MCF 10A (cell line): ENCODE measurements around the gene STOML1. TPM values are rescaled to one million over a fixed set of nuclear protein-coding genes. Genes with fewer than 3 reads are reported as not detected.

Experiments
- BruUV-seq: library from RNA; stranded (reverse); fragments of 400-500 nt; replicated peaks from 2 replicates; lab custom pipeline; 2021; lab: Mats Ljungman, UMichigan
- CTCF ChIA-PET: fragments of 300-600 bp; sonication (Branson Sonifier 250); formaldehyde crosslinking; extraction: SDS; loops from one replicate; lab custom pipeline; 2021; ENCODE audit warnings: antibody characterized with exemption, inconsistent platforms; lab: Yijun Ruan, JAX
- POLR2A ChIA-PET: fragments of 300-600, 350-650 bp; sonication (Branson Sonifier 250); formaldehyde crosslinking; extraction: SDS; loops from one replicate; lab custom pipeline; 2020; ENCODE audit warnings: antibody characterized with exemption, inconsistent platforms; lab: Yijun Ruan, JAX
- DNase-seq: peaks from one replicate; pipeline ENCODE4 v3.0.0-alpha.2; 2018; ENCODE audit not compliant: unreplicated experiment
- H3K27ac Mint-ChIP-seq: one replicate; pipeline ENCODE4 v1.8.0; 2022; ENCODE audit warnings: mild to moderate bottlenecking, low read depth, mixed read lengths; ENCODE audit not compliant: unreplicated experiment
- H3K27me3 Mint-ChIP-seq: one replicate; pipeline ENCODE4 v1.8.0; 2022; ENCODE audit warnings: mixed read lengths; ENCODE audit not compliant: insufficient read depth, unreplicated experiment
- H3K36me3 Mint-ChIP-seq: one replicate; pipeline ENCODE4 v1.8.0; 2022; ENCODE audit warnings: mild to moderate bottlenecking, moderate library complexity, mixed read lengths; ENCODE audit not compliant: insufficient read depth, unreplicated experiment
- H3K4me1 Mint-ChIP-seq: one replicate; pipeline ENCODE4 v1.8.0; 2022; ENCODE audit warnings: mixed read lengths; ENCODE audit not compliant: insufficient read depth, unreplicated experiment
- H3K4me3 Mint-ChIP-seq: one replicate; pipeline ENCODE4 v1.8.0; 2022; ENCODE audit warnings: mild to moderate bottlenecking, moderate library complexity, mixed read lengths; ENCODE audit not compliant: unreplicated experiment
- H3K9me3 Mint-ChIP-seq: one replicate; pipeline ENCODE4 v1.8.0; 2022; ENCODE audit warnings: mixed read lengths; ENCODE audit not compliant: unreplicated experiment
- intact Hi-C: fragments of 100-400 bp; cut with micrococcal nuclease; formaldehyde crosslinking; loops from 2 replicates; pipeline ENCODE4 v1.14.1; 2022
- total RNA-seq: library from RNA; stranded (reverse); gene quantifications from 2 replicates; pipeline ENCODE4 v1.2.3, GENCODE V29; 2022
- TF ChIP-seq, protein P1 (sequence below): fragments of 200-600 bp; IDR thresholded peaks from one replicate; pipeline ENCODE4 v1.8.0; 2022; ENCODE audit warnings: antibody characterized with exemption, mild to moderate bottlenecking; ENCODE audit not compliant: unreplicated experiment

STOML1 gene
- total RNA-seq, 1 experiment from 2014 or later: 17.6 TPM

DNA sequence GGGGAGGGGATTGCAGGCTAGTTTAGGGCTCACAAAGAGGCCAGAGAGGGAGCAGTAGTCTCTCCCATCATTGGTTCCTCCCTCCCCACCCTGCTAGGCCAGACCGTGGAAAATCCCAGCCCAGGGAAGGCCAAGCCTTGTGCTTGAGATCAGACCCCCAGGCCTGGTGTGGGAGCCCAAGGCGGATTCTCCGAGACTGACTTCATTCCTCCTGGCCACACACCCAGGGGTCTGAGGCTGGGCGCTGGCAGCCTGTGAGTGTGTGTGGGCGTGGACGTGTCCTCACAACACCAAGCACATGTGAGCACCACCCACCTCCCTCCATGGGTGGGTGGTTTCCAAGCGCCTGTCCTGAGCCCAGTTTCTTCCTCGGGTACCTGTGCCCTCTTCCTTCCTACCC, 61.7 kb downstream of the STOML1 start:
- BruUV-seq: no TSS peak
- peaks cover 9% of the 10 kb centered on the region for H3K4me1 Mint-ChIP-seq
- H3K9me3 Mint-ChIP-seq: no peaks in the 10 kb centered on the region
- TF ChIP-seq, protein P1, sequence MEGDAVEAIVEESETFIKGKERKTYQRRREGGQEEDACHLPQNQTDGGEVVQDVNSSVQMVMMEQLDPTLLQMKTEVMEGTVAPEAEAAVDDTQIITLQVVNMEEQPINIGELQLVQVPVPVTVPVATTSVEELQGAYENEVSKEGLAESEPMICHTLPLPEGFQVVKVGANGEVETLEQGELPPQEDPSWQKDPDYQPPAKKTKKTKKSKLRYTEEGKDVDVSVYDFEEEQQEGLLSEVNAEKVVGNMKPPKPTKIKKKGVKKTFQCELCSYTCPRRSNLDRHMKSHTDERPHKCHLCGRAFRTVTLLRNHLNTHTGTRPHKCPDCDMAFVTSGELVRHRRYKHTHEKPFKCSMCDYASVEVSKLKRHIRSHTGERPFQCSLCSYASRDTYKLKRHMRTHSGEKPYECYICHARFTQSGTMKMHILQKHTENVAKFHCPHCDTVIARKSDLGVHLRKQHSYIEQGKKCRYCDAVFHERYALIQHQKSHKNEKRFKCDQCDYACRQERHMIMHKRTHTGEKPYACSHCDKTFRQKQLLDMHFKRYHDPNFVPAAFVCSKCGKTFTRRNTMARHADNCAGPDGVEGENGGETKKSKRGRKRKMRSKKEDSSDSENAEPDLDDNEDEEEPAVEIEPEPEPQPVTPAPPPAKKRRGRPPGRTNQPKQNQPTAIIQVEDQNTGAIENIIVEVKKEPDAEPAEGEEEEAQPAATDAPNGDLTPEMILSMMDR: no peak
- no peaks in the 10 kb centered on the region for H3K36me3 Mint-ChIP-seq
- no peak for DNase-seq
- CTCF ChIA-PET: interaction anchor here (0.7 kb wide), 1 partner anchor 425 kb away, joined by 6 read pairs; no protein-coding TSS in a partner anchor
- intact Hi-C loops: no loop called here
- no peaks in the 10 kb centered on the region for H3K27me3 Mint-ChIP-seq
- POLR2A ChIA-PET: no interaction called here
- H3K4me3 Mint-ChIP-seq: no peak overlapping the region
- H3K27ac Mint-ChIP-seq: no peak overlapping the region

DNA sequence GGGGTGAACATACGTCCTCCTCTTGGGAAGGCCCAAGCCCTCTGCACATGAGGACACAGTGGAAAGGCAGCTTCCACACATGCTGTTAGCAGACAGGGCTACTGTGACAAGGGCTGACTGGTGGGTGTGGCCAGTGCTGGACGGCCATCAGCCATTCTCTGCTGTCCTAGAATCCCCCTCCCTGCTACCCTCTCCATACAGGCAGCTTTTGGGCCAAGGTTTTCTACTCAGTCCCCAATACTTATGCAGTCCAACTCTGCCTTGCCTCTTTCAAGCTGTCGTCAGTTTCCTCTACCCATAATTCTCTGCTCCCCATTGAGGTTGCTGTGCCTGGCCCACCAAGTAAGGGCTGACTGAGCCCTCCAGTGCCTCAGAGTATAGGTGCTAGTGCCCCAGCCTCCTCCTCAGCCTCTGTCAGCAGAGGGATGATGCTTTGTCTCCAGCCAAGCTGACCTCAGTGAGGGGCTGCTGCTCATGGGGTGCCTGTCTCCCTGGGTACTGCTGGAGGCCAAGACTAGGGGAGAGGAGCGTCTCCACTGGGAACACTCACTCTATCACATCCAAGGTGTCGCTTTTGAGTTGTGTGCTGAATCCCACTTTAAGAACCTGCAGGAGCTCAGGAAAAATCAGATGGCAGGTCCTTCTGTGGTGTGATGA, 63.0 kb downstream of the STOML1 start:
- intact Hi-C loops: no loop called here
- H3K4me3 Mint-ChIP-seq: no peak overlapping the region
- no peak for DNase-seq
- TF ChIP-seq, protein P1: no peak
- H3K36me3 Mint-ChIP-seq: no peaks in the 10 kb centered on the region
- CTCF ChIA-PET: interaction anchor here (0.5 to 0.6 kb wide), 2 partner anchors 54 to 204 kb away, joined by 3 read pairs; no protein-coding TSS in a partner anchor
- H3K4me1 Mint-ChIP-seq: peaks cover 6% of the 10 kb centered on the region
- H3K27ac Mint-ChIP-seq: no peak overlapping the region
- BruUV-seq: no TSS peak
- POLR2A ChIA-PET: no interaction called here
- H3K27me3 Mint-ChIP-seq: no peaks in the 10 kb centered on the region
- H3K9me3 Mint-ChIP-seq: no peaks in the 10 kb centered on the region

Other genes with a start within 250 kb of the STOML1 start
- not detected in 2 replicates for gene INSYN1, start 238.9 kb downstream of the STOML1 start, total RNA-seq
- gene TBC1D21, start 118.7 kb downstream of the STOML1 start, total RNA-seq: not detected in 2 replicates
- gene LOXL1, start 65.8 kb downstream of the STOML1 start, total RNA-seq: 4.7 and 4.9 TPM in 2 replicates
- 33.4 and 33.9 TPM in 2 replicates for gene PML, start 2.4 kb upstream of the STOML1 start, total RNA-seq
- not detected in 2 replicates for gene GOLGA6A, start 90.3 kb upstream of the STOML1 start, total RNA-seq
- not detected in 2 replicates for gene ISLR2, start 138.3 kb upstream of the STOML1 start, total RNA-seq
- not detected in 2 replicates for gene ISLR, start 181.4 kb upstream of the STOML1 start, total RNA-seq
- not detected in 2 replicates for gene STRA6, start 210.5 kb upstream of the STOML1 start, total RNA-seq
- not detected in 2 replicates for gene CCDC33, start 244.0 kb upstream of the STOML1 start, total RNA-seq